SU-DHL-6 (cell line): ENCODE measurements around the gene COL16A1.

ENCODE experiments used
- H2AFZ ChIP-seq: fragments of 200-600 bp; sonication (generic); 2 replicates; pipeline ENCODE4 v1.6.1; 2014; ENCODE audit warnings: low read depth, mild to moderate bottlenecking, moderate library complexity, mixed read lengths, antibody characterized with exemption, low read length; ENCODE audit not compliant: severe bottlenecking
- H3F3A ChIP-seq: fragments of 200-600 bp; shearing (Covaris generic); 2 replicates; pipeline ENCODE4 v1.6.0; 2016; ENCODE audit warnings: antibody characterized with exemption, mild to moderate bottlenecking; ENCODE audit not compliant: insufficient read depth
- H3K27ac ChIP-seq: fragments of 200-600 bp; sonication (generic); 2 replicates; pipeline ENCODE4 v1.5.1; 2016; ENCODE audit warnings: low read depth, mild to moderate bottlenecking, low read length, moderate library complexity, mixed read lengths
- H3K27me3 ChIP-seq: fragments of 200-600 bp; sonication (generic), shearing (Covaris generic); 2 replicates; pipeline ENCODE4 v1.6.0; 2014; ENCODE audit warnings: mild to moderate bottlenecking, low read length
- H3K36me3 ChIP-seq: fragments of 200-600 bp; sonication (generic); 2 replicates; pipeline ENCODE4 v1.6.1; 2014; ENCODE audit warnings: mild to moderate bottlenecking, low read length, mixed read lengths
- H3K4me2 ChIP-seq: fragments of 300-600, 200-600 bp; shearing (Covaris generic), sonication (generic); 2 replicates; pipeline ENCODE4 v1.6.0; 2014; ENCODE audit warnings: low read length, low read depth, mild to moderate bottlenecking; ENCODE audit not compliant: poor library complexity, severe bottlenecking
- H3K4me3 ChIP-seq: fragments of 200-600 bp; sonication (generic); 2 replicates; pipeline ENCODE4 v1.5.1; 2014; ENCODE audit warnings: antibody characterized with exemption, low read length, mild to moderate bottlenecking, mixed read lengths; ENCODE audit not compliant: insufficient read depth, poor library complexity, severe bottlenecking
- H3K79me2 ChIP-seq: fragments of 200-600 bp; sonication (generic); 2 replicates; pipeline ENCODE4 v1.6.1; 2014; ENCODE audit warnings: mild to moderate bottlenecking, low read length, moderate library complexity; ENCODE audit not compliant: insufficient read depth
- H3K9ac ChIP-seq: fragments of 200-600 bp; sonication (generic); 2 replicates; pipeline ENCODE4 v1.7.0; 2014; ENCODE audit warnings: mild to moderate bottlenecking, low read length
- H3K9me2 ChIP-seq: fragments of 200-600 bp; sonication (generic); replicated peaks from 2 replicates; pipeline ENCODE4 v1.6.1; 2014; ENCODE audit warnings: low read length; ENCODE audit not compliant: insufficient read depth
- H3K9me3 ChIP-seq: fragments of 200-600 bp; sonication (generic); 2 replicates; pipeline ENCODE4 v1.6.1; 2014; ENCODE audit warnings: low read length, mixed read lengths; ENCODE audit not compliant: insufficient read depth
- H4K20me1 ChIP-seq: fragments of 200-600 bp; sonication (generic); 2 replicates; pipeline ENCODE4 v1.6.1; 2014; ENCODE audit warnings: low read depth, mild to moderate bottlenecking, antibody characterized with exemption, low read length, moderate library complexity, mixed read lengths
- EZH2phosphoT487 ChIP-seq: fragments of 200-600 bp; sonication (generic), shearing (Covaris generic); conservative IDR thresholded peaks from 2 replicates; pipeline ENCODE4 v1.6.1; 2018; ENCODE audit warnings: mild to moderate bottlenecking, antibody characterized with exemption, low read length, moderate library complexity, mixed read lengths
- TF ChIP-seq, protein P1 (sequence below): fragments of 200-600 bp; sonication (generic); IDR thresholded peaks from one replicate; pipeline ENCODE4 v1.5.1; 2017; ENCODE audit warnings: antibody characterized with exemption, mild to moderate bottlenecking, low read length, moderate library complexity; ENCODE audit not compliant: insufficient read depth, poor library complexity, severe bottlenecking

COL16A1 gene

DNA sequence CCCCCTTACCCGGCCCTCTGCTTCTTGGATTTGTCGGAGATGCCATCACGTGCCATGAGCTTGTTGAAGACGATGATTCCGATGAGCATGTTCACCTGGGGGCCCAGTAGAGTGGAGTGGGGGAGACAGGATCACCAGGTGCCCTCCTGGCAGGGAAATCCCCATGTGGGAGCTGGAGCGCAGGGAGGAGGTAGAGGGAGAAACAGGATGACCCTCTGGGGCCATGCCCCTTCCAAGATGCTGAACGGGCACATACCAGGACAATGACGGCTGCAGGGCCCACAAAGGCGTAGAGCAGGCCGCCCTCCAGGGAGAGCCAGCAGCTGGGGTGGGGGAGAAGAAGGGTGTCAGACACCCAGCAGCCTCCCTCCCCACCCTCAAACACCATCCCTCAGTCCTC is 31.8 kb upstream of the COL16A1 start:
- H3K9me2 ChIP-seq = no peaks in the 10 kb centered on the region
- no peak overlapping the region for H3K4me3 ChIP-seq
- TF ChIP-seq, protein P1, sequence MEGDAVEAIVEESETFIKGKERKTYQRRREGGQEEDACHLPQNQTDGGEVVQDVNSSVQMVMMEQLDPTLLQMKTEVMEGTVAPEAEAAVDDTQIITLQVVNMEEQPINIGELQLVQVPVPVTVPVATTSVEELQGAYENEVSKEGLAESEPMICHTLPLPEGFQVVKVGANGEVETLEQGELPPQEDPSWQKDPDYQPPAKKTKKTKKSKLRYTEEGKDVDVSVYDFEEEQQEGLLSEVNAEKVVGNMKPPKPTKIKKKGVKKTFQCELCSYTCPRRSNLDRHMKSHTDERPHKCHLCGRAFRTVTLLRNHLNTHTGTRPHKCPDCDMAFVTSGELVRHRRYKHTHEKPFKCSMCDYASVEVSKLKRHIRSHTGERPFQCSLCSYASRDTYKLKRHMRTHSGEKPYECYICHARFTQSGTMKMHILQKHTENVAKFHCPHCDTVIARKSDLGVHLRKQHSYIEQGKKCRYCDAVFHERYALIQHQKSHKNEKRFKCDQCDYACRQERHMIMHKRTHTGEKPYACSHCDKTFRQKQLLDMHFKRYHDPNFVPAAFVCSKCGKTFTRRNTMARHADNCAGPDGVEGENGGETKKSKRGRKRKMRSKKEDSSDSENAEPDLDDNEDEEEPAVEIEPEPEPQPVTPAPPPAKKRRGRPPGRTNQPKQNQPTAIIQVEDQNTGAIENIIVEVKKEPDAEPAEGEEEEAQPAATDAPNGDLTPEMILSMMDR = no peak
- no peak for TF ChIP-seq EZH2phosphoT487
- H3K4me2 ChIP-seq = no peak overlapping the region
- no peaks in the 10 kb centered on the region for H3K27me3 ChIP-seq
- no peak overlapping the region for H3K27ac ChIP-seq
- no peaks in the 10 kb centered on the region for H4K20me1 ChIP-seq
- H3F3A ChIP-seq = no peaks in the 10 kb centered on the region
- no peaks in the 10 kb centered on the region for H3K36me3 ChIP-seq
- no peaks in the 10 kb centered on the region for H3K9me3 ChIP-seq
- H2AFZ ChIP-seq = no peak overlapping the region
- H3K79me2 ChIP-seq = no peaks in the 10 kb centered on the region
- H3K9ac ChIP-seq = no peak overlapping the region

DNA sequence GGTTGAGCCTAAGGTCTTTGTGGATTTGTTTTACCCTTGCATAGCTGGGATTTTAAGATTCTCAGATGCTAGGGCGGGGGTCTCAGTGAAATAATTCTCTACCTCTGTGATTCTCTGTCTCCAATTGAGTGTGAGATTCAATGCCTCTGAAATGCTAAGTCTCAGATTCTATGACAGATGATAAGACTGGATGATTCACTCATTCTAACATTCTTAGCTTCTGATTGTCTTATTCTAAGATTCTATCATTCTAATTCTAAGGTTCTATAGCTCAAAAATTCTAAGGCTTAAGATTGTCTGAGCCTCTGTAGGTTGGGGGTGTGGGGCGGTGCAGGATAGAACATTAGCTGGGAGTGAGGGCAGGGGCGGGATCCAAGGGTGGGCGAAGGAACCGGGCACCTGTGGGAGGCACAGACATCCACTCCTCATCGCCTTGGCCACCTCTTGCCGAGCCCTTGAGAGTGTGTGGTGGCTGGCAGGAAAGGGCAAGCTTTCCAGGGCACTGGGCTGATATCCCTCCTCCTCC is 30.8 kb upstream of the COL16A1 start:
- Histone ChIP-seq H3K27ac (no peak overlapping the region), H2AFZ (no peak overlapping the region), H3K9me3 (no peaks in the 10 kb centered on the region), H3K36me3 (no peaks in the 10 kb centered on the region), H3K4me2 (no peak overlapping the region), H3K79me2 (no peaks in the 10 kb centered on the region), H4K20me1 (no peaks in the 10 kb centered on the region), H3F3A (no peaks in the 10 kb centered on the region), H3K27me3 (no peaks in the 10 kb centered on the region), H3K4me3 (no peak overlapping the region), H3K9me2 (no peaks in the 10 kb centered on the region), H3K9ac (no peak overlapping the region)
- no peak for TF ChIP-seq EZH2phosphoT487
- TF ChIP-seq, protein P1 = no peak

DNA sequence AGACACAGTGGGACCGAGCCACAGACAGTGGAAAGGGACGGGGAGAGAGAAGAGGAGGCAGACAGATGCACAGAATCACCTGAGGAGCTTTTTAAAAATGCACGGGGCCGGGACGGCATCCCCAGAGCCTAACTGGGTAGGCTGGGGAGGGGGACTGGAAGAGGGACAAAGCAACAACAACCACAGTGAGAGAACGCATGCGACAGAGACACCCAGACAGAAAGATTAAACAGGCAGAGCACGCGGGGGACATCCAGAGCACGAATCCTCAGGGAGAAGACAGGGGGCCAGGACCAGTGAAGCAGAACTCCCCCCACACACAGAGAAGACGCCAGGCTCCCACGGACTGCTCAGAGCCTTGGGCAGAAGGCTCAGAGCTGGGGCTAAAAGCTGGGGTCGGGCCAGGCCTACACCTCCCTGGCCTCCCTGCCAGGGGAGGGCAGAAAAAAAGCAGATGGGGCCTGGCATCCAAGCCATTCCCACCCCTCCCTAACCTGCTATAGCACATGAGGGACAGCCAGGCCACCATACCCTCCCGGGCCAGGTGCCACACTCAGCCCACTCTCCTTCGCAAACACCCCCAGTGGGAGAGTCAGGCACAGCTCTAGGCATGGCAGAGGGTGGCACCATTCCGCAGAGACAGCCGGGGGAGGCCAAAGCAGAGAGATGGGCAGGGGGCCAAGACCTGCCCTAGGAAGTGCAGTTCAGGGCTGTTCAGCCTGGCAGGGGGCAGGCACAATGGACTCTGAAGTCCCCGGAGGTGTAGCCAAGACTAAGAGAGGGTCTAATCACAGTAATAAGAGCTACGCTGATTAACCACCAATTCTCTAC is 29.8 kb upstream of the COL16A1 start:
- H3K9me2 ChIP-seq = no peaks in the 10 kb centered on the region
- H4K20me1 ChIP-seq = no peaks in the 10 kb centered on the region
- no peaks in the 10 kb centered on the region for H3F3A ChIP-seq
- H3K79me2 ChIP-seq = no peaks in the 10 kb centered on the region
- H3K27ac ChIP-seq = no peak overlapping the region
- no peaks in the 10 kb centered on the region for H3K9me3 ChIP-seq
- H3K36me3 ChIP-seq = no peaks in the 10 kb centered on the region
- H3K27me3 ChIP-seq = no peaks in the 10 kb centered on the region
- H3K9ac ChIP-seq = no peak overlapping the region
- H3K4me2 ChIP-seq = no peak overlapping the region
- no peak for TF ChIP-seq EZH2phosphoT487
- TF ChIP-seq, protein P1 = no peak
- H2AFZ ChIP-seq = no peak overlapping the region
- H3K4me3 ChIP-seq = no peak overlapping the region
